Measurements from ENCODE around the gene KLHL28. TPM values are rescaled to one million over a fixed set of nuclear protein-coding genes. Genes with fewer than 3 reads are reported as not detected.

The KLHL28 gene
- total RNA-seq, 1 donor from 2014 or later = 14.3 TPM

DNA sequence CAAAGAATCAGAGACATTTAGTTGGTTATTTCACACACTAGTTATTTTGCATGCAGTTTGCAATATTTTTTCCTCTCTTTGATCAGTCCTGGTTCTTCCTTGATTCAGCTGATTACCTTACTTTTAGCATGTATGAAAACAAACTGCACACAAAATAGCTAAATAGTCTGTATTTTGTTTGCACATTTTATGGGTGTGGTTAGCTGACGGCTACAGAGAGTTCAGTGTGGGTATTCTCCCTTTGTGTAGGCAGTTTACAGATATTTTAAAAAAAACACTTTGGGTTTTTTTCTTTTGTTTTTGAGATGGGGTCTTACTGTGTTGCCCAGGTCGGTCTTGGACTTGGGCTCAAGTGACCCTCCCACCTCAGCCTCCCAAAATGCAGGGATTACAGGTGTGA, 28.8 kb upstream of the KLHL28 start:
- Mint-ChIP-seq H3K36me3 (ENCODE audit: low read depth, unreplicated experiment) (no peaks in the 10 kb centered on the region), H3K4me3 (ENCODE audit: unreplicated experiment) (no peak overlapping the region), H3K27ac (ENCODE audit: unreplicated experiment) (no peak overlapping the region), H3K4me1 (ENCODE audit: unreplicated experiment) (peaks cover 6% of the 10 kb centered on the region), H3K9me3 (ENCODE audit: unreplicated experiment) (no peaks in the 10 kb centered on the region), H3K27me3 (ENCODE audit: unreplicated experiment) (no peaks in the 10 kb centered on the region)
- TF ChIP-seq, protein P1, sequence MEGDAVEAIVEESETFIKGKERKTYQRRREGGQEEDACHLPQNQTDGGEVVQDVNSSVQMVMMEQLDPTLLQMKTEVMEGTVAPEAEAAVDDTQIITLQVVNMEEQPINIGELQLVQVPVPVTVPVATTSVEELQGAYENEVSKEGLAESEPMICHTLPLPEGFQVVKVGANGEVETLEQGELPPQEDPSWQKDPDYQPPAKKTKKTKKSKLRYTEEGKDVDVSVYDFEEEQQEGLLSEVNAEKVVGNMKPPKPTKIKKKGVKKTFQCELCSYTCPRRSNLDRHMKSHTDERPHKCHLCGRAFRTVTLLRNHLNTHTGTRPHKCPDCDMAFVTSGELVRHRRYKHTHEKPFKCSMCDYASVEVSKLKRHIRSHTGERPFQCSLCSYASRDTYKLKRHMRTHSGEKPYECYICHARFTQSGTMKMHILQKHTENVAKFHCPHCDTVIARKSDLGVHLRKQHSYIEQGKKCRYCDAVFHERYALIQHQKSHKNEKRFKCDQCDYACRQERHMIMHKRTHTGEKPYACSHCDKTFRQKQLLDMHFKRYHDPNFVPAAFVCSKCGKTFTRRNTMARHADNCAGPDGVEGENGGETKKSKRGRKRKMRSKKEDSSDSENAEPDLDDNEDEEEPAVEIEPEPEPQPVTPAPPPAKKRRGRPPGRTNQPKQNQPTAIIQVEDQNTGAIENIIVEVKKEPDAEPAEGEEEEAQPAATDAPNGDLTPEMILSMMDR (IDR thresholded peaks at IDR 0.05; ENCODE audit: unreplicated experiment) = no peak
- no peak for DNase-seq (ENCODE audit: low spot score)

DNA sequence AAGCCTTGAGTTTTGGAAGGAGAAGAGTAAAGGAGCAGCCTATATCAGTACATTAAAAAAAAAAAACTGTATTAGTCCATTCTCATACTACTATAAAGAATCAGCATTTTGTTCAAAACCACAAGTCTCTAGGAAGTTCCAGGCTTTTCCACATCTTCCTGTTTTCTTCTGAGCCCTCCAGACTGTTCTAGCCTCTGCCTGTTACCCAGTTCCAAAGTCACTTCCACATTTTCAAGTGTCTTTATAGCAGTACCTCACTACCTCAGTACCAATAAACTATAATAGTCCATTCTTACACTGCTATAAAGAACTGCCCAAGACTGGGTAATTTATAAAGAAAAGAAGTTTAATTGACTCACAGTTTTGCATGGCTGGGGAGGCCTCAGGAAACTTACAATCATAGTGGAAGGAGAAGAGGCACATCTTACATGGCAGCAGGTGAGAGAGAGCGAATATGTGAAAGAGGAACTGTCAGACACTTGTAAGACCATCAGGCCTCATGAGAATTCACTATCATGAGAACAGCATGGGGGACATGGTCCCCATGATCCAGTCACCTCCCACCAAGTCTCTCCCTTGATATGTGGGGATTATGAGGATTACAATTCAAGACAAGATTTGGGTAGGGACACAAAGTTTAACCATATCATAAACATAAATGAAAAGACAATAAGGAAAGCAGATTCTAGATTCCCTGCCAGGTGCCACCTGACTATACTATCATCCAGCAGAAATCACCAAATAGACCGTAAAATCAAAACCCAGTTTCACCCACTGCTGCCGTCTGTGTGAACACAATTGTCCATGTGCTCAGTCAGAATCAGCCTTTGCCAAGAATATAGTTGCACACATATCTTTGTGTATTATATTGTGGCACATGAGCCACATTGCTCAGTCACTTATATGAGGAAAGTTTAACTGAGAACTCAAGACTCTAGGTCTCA, 28.0 kb upstream of the KLHL28 start:
- Mint-ChIP-seq H3K4me3 (ENCODE audit: unreplicated experiment) (no peak overlapping the region), H3K36me3 (ENCODE audit: low read depth, unreplicated experiment) (no peaks in the 10 kb centered on the region), H3K4me1 (ENCODE audit: unreplicated experiment) (peaks cover 6% of the 10 kb centered on the region), H3K27ac (ENCODE audit: unreplicated experiment) (no peak overlapping the region), H3K9me3 (ENCODE audit: unreplicated experiment) (no peaks in the 10 kb centered on the region), H3K27me3 (ENCODE audit: unreplicated experiment) (no peaks in the 10 kb centered on the region)
- TF ChIP-seq, protein P1 (IDR thresholded peaks at IDR 0.05; ENCODE audit: unreplicated experiment) = no peak
- DNase-seq (ENCODE audit: low spot score) = no peak

DNA sequence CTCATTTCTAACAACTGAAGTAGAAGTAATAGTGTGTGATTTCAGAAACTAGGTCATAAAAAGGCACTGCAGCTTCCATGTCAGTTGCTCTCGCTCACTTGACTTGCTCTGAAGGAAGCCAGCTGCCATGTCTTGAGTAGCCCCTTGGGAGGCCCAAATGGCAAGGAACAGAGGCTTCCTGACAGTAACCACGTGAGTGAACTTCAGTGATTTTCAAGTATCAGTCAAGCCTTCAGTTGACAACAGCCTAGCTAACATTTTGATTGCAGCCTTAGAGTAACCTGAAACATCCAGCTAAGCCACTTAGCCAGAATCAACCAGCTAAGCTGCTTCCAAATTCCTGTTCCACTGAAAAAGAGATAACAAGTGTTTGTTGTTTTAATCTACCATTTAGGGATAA, 26.9 kb upstream of the KLHL28 start:
- no peaks in the 10 kb centered on the region for H3K36me3 Mint-ChIP-seq (ENCODE audit: low read depth, unreplicated experiment)
- H3K27ac Mint-ChIP-seq (ENCODE audit: unreplicated experiment) = no peak overlapping the region
- no peaks in the 10 kb centered on the region for H3K9me3 Mint-ChIP-seq (ENCODE audit: unreplicated experiment)
- H3K4me1 Mint-ChIP-seq (ENCODE audit: unreplicated experiment) = peaks cover 6% of the 10 kb centered on the region
- DNase-seq (ENCODE audit: low spot score) = no peak
- H3K27me3 Mint-ChIP-seq (ENCODE audit: unreplicated experiment) = no peaks in the 10 kb centered on the region
- TF ChIP-seq, protein P1 (IDR thresholded peaks at IDR 0.05; ENCODE audit: unreplicated experiment) = no peak
- H3K4me3 Mint-ChIP-seq (ENCODE audit: unreplicated experiment) = no peak overlapping the region

DNA sequence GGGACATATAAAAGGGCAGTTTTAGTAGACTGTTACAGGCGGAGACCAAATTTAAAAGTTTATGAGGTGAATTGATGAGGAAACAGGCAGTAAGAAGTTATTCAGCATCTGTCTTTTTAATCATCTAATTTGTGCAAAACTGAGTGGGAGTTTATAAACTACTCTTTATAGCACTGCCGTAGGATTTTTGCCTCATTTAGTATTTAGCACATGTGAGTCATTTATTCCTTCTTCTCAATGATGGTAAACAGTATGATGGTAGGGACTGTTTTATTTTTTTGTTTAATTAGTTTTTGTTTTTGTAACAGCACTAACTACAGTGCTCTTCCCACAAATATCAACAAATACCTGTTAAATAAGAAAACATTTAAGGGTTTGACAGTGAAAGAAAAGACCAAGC, 20.8 kb upstream of the KLHL28 start:
- Mint-ChIP-seq H3K9me3 (ENCODE audit: unreplicated experiment) (no peaks in the 10 kb centered on the region), H3K4me3 (ENCODE audit: unreplicated experiment) (no peak overlapping the region), H3K36me3 (ENCODE audit: low read depth, unreplicated experiment) (no peaks in the 10 kb centered on the region), H3K27me3 (ENCODE audit: unreplicated experiment) (no peaks in the 10 kb centered on the region), H3K27ac (ENCODE audit: unreplicated experiment) (no peak overlapping the region), H3K4me1 (ENCODE audit: unreplicated experiment) (no peaks in the 10 kb centered on the region)
- no peak for DNase-seq (ENCODE audit: low spot score)
- TF ChIP-seq, protein P1 (IDR thresholded peaks at IDR 0.05; ENCODE audit: unreplicated experiment) = no peak

DNA sequence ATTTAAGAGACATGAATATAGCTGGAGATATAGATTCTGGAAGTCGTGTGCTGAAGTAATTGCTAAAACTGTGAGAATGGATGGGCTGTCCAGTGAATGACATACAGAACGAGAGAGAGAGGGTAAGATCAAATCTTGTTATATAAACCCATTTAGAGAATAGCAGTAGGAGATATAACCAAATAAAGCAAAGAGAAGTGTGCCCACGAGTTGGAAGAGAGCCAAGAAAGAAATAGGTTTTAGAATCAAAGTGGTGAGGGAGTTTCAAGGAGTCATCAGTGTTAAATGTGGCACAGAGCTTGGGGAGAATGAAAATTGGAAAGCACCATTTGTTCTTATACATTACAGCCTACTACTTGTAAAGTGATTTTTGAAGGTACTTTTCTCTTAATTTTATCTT, 19.5 kb upstream of the KLHL28 start:
- H3K9me3 Mint-ChIP-seq (ENCODE audit: unreplicated experiment) = no peaks in the 10 kb centered on the region
- TF ChIP-seq, protein P1 (IDR thresholded peaks at IDR 0.05; ENCODE audit: unreplicated experiment) = no peak

More for the DNA sequence above, 19.5 kb upstream of the KLHL28 start:
- Mint-ChIP-seq H3K27ac (ENCODE audit: unreplicated experiment) (no peak overlapping the region), H3K4me3 (ENCODE audit: unreplicated experiment) (no peak overlapping the region), H3K27me3 (ENCODE audit: unreplicated experiment) (no peaks in the 10 kb centered on the region), H3K4me1 (ENCODE audit: unreplicated experiment) (no peaks in the 10 kb centered on the region), H3K36me3 (ENCODE audit: low read depth, unreplicated experiment) (no peaks in the 10 kb centered on the region)
- no peak for DNase-seq (ENCODE audit: low spot score)
